Lower leg skin (tissue), 3 donors: ENCODE measurements around the gene SLC39A11.

ENCODE experiments used
- CTCF ChIP-seq, 3 donors: fragments of 450-650 bp; IDR thresholded peaks; one replicate each; pipeline ENCODE4 v1.5.1; 2016; ENCODE audit warnings: antibody characterized with exemption in 3 of 3, mild to moderate bottlenecking in 3 of 3, moderate library complexity in 2 of 3
- POLR2A ChIP-seq, 2 donors: fragments of 450-650 bp; IDR thresholded peaks; one replicate each; pipeline ENCODE4 v1.6.1; 2016 to 2017; ENCODE audit warnings: antibody characterized with exemption in 2 of 2, mild to moderate bottlenecking in 1 of 2, moderate library complexity in 1 of 2

- TF ChIP-seq CTCF (IDR thresholded peaks at IDR 0.05) (no peak), POLR2A (IDR thresholded peaks at IDR 0.05) (no peak)
These were observed 216.1 kb downstream of the SLC39A11 start for GRCh38 chr17:72876413-72876812.
